SIG-M5 treated with dmso at 0.1 percent for 504 hours (cell line): ENCODE measurements around the gene SH3GLB1.

Source experiments
- DNase-seq: peaks from one replicate; lab custom pipeline; 2025; ENCODE audit not compliant: unreplicated experiment; lab: John Stamatoyannopoulos, UW

The SH3GLB1 gene

DNA sequence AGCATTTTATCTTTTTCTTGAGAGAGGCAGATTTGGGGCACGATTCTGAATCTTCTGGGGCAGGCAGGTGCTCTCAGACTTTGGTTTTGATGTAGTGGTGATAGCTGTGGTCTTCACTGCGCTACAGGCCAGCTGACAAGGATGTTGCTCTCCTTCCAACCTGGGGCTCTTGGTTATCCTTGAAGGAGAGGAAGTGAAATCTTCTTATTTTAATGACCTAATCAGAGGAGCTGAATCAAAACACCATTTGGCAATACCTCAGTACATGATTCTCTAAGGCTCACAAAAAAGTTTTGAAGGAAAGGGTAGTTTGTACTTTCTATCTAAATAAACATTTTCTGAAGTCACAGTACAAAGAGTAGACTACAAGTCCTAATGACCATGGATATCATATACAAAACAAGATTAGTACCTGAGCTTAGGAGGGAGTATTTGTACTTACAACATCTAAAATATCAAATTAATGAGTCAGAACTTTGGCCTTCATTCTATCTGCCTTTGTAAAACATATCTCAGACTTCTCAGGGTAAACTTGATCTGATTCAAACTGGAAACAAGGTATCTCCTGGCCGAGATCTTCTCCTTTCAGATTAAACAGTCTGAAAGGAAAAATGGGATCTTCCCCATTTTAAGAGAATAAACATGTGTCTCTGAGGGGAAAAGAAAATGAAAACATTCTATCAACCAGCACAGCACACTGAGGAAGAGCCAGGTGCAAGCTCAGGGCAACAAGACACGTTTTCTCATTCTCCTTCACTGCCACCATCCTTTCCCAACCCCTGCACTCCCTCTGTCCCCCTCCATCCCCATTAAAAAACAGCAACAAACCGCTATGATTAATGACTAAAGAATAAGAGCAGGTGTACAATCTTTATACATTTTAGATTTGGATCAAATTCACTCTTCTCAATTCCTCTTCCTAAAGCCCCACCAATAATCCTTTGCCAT lies 69.2 kb downstream of the SH3GLB1 start:
- no peak for DNase-seq

DNA sequence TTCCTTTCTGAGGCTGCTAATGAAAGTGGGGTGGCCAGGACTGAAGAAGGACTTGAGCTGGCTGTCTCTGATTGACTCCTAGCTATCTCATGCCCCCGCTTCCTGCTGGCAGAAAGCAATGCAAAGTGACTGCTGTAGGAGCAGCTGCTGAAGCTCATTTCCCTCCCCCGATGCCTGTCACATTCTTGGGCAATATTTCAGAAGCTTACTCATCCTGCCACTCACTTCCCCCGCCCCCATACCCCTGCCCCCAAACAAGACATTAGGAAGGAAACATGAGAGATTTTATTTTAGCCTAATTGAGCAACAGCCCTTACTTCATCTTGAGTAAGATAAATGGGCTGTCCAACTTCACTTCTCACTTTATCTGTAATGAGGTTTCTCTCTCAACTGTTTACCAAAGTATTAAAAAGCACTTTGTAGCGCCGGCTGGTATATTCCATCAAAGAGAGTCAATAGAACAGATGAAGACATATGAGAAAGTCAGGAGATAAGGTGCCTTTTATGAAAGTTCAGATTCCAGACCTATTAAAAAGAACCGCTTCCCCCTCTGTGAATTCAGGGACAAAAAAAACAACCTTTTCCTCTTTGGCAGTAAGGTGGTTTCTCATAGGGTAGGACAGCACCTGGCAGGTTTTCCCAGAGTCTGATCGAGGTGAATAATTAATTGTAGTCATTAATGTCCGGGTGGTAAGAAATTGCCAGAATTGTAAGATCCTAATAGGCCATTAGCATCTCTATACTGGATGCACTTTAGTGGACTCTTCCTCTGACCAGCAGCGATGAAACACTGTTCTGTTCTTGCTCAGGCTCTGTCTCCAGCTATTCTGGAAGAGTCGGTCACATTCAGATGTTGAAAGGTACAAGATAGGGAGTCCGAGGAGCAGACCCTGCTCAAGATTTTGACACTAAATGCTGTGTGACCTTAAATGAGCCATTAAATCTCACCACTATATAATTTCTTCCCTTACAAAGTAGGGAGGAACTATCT lies 70.2 kb downstream of the SH3GLB1 start:
- peak; percentile 97 for DNase-seq

DNA sequence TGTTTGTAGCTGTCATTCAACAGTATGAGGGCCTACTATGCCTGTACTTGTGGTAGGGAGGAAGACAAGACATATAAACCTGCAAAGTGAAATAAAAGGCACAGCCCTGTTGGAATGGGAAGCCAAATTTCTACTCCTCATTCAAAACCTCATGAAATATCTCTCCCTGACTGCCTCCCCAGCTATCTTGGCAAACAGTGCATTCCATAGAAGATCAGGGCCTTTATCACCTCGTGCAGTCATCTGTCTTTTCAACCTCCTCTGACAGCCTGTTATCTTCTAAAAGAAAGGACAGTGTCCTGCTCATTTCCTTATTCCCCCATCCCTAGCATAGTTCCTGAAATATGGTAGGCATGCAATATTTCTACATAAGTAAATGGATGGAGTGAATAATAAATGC lies 71.0 kb downstream of the SH3GLB1 start:
- DNase-seq: no peak

DNA sequence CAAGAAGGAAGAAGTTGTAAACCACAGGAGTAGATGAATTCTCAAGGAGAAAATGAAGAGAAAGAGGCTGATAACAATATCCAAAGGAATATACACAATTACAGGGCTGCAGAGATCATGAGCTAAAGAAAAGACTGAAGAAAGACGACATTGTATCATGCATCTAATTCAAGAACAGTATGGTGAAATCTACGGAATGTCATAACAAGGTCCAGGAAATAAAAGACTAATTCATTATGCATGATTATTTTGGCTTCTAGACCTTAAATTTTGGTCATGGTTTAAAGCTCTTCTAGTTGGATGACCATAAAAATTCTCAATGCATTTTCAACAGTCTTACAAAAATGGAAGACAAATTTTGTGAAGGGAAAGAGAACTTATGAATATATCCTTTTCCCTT lies 71.7 kb downstream of the SH3GLB1 start:
- no peak for DNase-seq

DNA sequence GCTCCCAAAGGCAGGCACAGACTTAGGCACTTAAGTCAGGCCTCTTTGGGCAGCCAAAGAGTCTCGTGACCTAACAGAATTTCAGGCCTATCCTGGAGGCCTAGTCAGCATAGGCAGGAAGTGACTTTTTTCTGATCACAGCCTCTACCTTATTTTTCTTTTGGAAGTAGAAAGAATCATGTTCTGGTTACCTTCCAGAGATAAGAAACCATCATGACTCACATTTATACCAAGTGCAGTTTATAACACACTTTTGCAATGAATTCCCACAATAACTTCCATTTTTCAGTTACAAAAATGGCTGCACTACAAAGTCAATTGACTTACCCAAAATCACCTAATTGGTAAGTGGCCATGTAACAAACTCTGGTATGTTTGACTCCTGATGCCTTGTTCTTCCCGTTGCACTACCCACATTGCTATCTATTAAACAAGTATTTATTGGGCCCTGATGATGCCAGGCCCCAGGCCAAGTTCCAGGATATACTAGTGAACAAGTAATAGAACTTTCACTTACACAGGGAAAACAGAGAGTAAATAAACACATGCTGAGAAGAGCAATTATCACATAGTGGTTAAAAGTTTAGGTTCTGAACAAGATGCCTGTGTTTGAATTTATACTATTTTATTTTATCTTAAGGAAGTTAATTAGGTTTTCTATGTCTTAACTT lies 74.3 kb downstream of the SH3GLB1 start:
- no peak for DNase-seq

DNA sequence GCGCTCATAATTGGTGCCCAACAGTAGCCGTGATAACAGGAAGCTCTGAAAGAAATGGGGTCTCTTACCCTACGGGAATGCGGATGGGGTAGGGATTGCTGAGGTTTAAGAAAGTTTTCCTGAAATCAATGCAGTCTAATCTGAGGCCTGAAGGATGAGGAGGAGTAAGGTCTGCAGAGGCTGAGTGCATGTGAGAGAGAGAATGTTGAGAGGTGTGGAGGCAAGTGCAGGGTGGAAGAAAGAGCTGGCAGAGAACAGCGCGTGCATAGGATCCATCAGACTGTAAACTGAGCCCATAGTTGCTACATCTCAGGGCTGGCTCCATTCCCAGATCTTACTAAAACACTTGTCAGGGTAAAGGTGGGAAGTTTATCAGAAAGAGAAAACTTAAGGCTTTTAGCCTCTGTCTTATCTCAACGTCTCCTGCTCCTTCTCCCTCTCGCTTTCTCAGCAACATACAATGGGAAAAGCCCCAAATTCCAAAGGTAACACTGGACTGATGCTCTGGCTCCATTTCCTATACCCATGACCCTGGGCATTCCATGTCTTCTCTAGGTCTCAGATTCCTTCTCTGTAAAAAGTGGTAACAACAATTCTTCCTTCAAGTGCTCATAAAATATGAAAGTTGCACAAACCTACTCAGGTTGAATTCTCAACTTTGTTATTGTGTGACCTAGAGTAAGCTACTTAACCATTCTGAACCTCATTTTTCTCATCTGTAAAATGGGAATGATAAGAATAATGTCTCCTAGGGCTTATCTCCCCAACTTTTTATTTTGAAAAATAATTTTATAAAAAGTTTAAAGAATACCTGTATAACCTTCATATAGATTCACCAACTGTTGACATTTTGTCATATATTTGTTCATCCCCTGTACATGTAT lies 75.2 kb downstream of the SH3GLB1 start:
- DNase-seq: no peak

DNA sequence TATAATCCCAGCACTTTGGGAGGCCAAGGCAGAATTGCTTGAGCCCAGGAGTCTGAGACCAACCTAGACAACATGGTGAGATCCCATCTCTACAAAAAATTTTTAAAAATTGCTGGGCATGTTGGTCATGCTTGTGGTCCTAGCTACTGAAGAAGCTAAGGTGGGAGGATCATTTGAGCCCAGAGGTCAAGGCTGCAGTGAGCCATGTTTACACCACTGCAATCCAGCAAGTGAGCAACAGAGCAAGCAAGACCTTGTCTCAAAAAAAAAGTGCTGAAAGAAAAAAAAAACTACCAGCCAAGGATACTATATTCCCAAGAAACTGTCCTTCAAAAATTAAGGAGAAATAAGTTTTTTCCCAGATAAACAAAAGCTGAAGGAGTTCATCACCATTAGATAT lies 78.1 kb downstream of the SH3GLB1 start:
- no peak for DNase-seq

DNA sequence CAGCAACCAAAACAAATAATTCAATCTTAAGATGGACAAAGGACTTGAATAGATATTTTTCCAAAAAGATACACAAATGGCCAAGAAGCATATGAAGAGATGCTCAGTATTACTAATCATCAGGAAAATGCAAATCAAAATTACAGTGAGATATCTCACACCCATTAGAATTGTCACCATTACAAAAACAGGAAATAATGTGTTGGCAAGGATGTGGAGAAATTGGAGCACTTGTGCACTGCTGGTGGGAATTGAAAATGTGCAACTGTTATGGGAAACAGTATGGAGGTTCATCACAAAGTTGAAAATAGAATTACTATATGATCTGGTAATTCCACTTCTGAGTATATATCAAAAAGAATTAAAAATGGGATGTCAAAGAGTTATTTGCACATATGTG lies 83.2 kb downstream of the SH3GLB1 start:
- no peak for DNase-seq

DNA sequence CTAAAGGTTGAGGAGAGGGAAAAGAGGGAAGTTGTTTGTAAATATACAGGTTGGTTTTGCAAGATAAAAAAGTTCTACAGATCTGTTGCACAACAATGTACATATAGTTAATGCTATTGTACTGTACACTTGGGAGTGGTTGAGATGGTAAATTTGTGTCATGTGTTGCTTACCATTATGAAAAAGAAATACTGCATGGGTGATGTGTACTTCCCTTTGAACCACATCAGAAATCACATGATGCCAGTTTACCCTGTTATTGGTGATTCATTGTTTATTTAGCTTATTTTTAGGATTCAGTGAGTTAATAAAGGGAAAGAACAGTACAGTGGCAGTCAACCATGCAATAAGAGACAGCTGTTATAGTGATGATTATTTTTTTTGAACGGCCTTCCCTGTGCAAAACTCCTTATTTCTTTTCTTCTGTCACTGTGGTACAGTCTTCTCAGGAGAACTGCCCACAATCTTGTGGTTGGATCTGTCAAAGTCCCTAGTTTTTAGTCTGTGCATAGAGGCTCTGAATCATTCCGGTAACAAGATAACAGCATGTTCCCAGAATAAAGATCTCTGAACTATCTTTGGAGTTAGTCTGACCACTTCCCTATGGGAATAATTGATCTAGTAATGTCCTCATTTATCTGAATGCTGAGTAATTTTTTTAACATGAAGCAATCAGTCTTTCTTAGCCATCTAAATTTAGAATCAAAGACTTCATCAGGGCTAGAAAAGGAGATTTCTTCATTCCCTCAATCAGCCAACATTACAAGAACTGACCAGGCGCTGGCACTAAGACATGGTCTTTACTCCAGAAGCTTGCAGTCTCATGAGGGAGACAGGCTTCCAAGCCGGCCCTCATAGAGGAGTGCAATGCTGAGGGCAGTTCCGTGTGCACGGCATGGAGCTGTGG lies 84.2 kb downstream of the SH3GLB1 start:
- peak; percentile 77 for DNase-seq

DNA sequence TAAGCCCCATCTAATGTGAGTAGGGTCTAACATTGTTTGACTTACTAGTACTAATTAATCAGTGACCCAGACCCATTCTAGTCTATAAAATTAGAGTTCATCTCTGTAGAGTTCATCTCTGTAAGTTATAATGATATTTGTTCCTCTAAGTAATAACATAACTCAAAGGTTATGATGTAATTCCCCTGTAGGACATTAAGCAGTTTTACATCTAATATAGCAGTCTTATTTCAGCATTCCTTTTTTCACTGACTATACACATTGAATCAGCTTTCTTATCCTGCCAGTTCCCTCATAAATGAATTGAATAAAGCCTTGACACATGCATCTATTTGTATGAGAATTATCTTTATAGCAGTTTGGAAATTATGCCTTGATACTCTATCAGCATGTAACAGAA lies 90.9 kb downstream of the SH3GLB1 start:
- DNase-seq: no peak
